Tibial artery (tissue), 4 donors: Measurements from ENCODE around the gene HHLA2.

Experiments used
- DNase-seq, 2 donors: peaks; one replicate each; pipeline ENCODE4 v3.0.0-alpha.2; 2019
- H3K27ac ChIP-seq, 2 donors: fragments of 200-600 bp; sonication (generic) in 1 of 2; 1 replicate in 1 of 2; 2 replicates in 1 of 2; pipeline ENCODE4 v1.5.1; 2018 to 2019; ENCODE audit warnings: mild to moderate bottlenecking in 1 of 2
- H3K27me3 ChIP-seq, 2 donors: fragments of 200-600 bp; sonication (generic) in 1 of 2; one replicate each; pipeline versions ENCODE4 v1.5.1 to v1.6.0; 2016 to 2019
- H3K36me3 ChIP-seq, 3 donors: fragments of 200-600 bp; sonication (generic) in 2 of 3; one replicate each; pipeline ENCODE4 v1.5.1; 2016 to 2019; ENCODE audit warnings: mild to moderate bottlenecking in 2 of 3
- H3K4me1 ChIP-seq, 4 donors: fragments of 200-600 bp; sonication (generic) in 2 of 4; 1 replicate in 3 of 4; 2 replicates in 1 of 4; pipeline ENCODE4 v1.5.1; 2016 to 2019
- H3K4me3 ChIP-seq, 2 donors: fragments of 200-600 bp; sonication (generic) in 1 of 2; 1 replicate in 1 of 2; 2 replicates in 1 of 2; pipeline ENCODE4 v1.5.1; 2018 to 2019; ENCODE audit warnings: mild to moderate bottlenecking in 2 of 2
- H3K9me3 ChIP-seq, 3 donors: fragments of 200-600 bp; sonication (generic) in 1 of 3; one replicate each; pipeline ENCODE4 v1.5.1; 2016 to 2019
- intact Hi-C: fragments of 100-400 bp; cut with DNase I; formaldehyde crosslinking; loops from one replicate; pipeline ENCODE4 v1.15.0; 2023; ENCODE audit warnings: low total_unique reads
- TF ChIP-seq, protein P1 (sequence below), 2 experiments: fragments of 200-600 bp in 1 of 2; fragments of 450-650 bp in 1 of 2; IDR thresholded peaks; one replicate each; pipeline ENCODE4 v1.5.1; 2017 to 2019; ENCODE audit warnings: antibody characterized with exemption in 2 of 2, mild to moderate bottlenecking in 1 of 2, moderate library complexity in 1 of 2

The HHLA2 gene

GRCh38 chr3:108396336-108396735 is 100.0 kb downstream of the HHLA2 start:
- no peak for DNase-seq
- peaks cover 0 to 5% (median 0%) of the 10 kb centered on the region in 4 donors for H3K4me1 ChIP-seq
- intact Hi-C loops, result no loop called here
- H3K27me3 ChIP-seq, result no peaks in the 10 kb centered on the region
- no peaks in the 10 kb centered on the region for H3K36me3 ChIP-seq
- no peaks in the 10 kb centered on the region for H3K9me3 ChIP-seq
- no peak overlapping the region for H3K4me3 ChIP-seq
- TF ChIP-seq, protein P1, sequence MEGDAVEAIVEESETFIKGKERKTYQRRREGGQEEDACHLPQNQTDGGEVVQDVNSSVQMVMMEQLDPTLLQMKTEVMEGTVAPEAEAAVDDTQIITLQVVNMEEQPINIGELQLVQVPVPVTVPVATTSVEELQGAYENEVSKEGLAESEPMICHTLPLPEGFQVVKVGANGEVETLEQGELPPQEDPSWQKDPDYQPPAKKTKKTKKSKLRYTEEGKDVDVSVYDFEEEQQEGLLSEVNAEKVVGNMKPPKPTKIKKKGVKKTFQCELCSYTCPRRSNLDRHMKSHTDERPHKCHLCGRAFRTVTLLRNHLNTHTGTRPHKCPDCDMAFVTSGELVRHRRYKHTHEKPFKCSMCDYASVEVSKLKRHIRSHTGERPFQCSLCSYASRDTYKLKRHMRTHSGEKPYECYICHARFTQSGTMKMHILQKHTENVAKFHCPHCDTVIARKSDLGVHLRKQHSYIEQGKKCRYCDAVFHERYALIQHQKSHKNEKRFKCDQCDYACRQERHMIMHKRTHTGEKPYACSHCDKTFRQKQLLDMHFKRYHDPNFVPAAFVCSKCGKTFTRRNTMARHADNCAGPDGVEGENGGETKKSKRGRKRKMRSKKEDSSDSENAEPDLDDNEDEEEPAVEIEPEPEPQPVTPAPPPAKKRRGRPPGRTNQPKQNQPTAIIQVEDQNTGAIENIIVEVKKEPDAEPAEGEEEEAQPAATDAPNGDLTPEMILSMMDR (IDR thresholded peaks at IDR 0.05), result no peak
- H3K27ac ChIP-seq, result no peak overlapping the region

DNA sequence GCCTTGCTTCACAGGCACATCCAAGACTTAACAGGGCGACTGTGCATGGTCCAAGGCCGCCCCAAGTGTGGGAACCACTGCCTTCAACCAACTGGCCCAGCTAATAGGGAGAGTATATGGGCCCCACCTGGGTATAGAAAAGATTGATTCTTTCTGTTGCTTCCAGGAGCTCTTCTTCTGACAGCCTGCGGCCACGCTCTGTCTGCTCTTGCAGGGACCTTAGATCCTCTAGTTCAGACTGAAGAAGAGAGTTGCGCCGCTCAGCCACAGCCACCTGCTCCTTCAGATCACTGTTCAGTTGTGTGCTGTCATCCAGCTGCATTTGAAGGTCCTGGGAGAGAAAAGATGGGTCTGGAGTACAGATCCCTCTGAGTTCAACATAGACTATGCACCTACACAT is 102.2 kb downstream of the HHLA2 start:
- TF ChIP-seq, protein P1 (IDR thresholded peaks at IDR 0.05), result no peak
- intact Hi-C loops, result no loop called here
- no peaks in the 10 kb centered on the region for H3K36me3 ChIP-seq

GRCh38 chr3:108401836-108402235 is 105.5 kb downstream of the HHLA2 start:
- Histone ChIP-seq H3K4me1 (no peaks in the 10 kb centered on the region), H3K4me3 (no peak overlapping the region), H3K27ac (no peak overlapping the region), H3K36me3 (no peaks in the 10 kb centered on the region), H3K9me3 (no peaks in the 10 kb centered on the region), H3K27me3 (no peaks in the 10 kb centered on the region)
- intact Hi-C loops, result no loop called here
- no peak for DNase-seq
- TF ChIP-seq, protein P1 (IDR thresholded peaks at IDR 0.05), result no peak

More for the DNA sequence above, 102.2 kb downstream of the HHLA2 start:
- Histone ChIP-seq H3K27ac (no peak overlapping the region), H3K27me3 (no peaks in the 10 kb centered on the region), H3K9me3 (no peaks in the 10 kb centered on the region), H3K4me3 (no peak overlapping the region), H3K4me1 (no peaks in the 10 kb centered on the region)
- DNase-seq, result no peak

DNA sequence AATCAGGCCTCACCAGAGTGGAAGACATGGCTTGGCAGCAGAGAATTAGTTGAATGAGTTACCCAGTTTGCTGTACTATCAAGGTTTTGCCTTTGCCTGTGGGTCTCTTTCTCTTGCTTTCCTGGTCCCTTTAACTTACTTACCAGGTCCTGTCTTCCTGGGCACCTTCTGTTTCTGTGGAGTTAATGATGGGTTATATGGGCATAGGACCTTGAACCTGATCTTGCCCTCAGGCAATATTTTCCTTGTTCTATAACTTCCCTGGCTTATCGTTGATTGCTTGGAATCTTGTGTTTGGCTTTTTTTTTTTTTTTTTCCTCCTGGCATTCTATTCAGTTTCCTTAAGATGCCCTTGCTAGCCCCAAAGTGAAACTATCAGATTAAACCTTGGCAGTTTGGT is 106.8 kb downstream of the HHLA2 start:
- H3K27me3 ChIP-seq, result no peaks in the 10 kb centered on the region
- TF ChIP-seq, protein P1 (IDR thresholded peaks at IDR 0.05), result no peak

DNA sequence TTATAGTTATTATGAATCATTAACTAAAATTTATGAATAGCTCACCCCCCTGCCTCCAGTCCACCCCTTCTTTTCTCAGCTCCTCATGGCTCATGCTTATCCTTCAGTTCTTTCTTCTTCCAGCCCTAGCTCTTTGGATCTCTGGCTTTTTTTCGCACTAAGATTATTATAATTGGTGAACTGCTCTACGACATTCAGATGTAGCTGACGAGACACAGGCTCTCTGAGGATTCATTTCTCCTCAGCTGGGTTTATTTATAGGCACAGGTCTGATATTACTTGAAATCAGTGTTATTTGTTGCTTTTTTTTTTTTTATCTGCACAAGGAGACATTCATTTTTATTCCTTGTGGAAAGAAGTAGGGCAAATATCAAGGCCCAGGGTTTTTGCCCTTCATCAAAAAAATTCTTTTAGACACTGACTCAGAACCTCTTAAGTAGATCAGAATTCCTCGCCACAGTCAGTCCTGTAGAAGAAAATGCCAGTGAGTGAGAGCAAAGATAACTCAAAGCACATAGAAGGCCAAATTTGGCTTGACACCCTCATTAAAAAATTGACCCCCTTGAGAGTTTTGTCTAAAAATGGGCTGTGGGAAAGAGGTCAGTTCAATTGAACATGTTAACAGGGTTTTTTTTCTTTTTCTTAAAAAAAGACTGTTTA is 107.5 kb downstream of the HHLA2 start:
- intact Hi-C loops, result no loop called here
- TF ChIP-seq, protein P1 (IDR thresholded peaks at IDR 0.05), result no peak
- no peaks in the 10 kb centered on the region for H3K4me1 ChIP-seq

More for the DNA sequence above, 106.8 kb downstream of the HHLA2 start:
- Histone ChIP-seq H3K4me3 (no peak overlapping the region), H3K9me3 (no peaks in the 10 kb centered on the region), H3K4me1 (no peaks in the 10 kb centered on the region), H3K27ac (no peak overlapping the region), H3K36me3 (no peaks in the 10 kb centered on the region)
- no peak for DNase-seq
- intact Hi-C loops, result no loop called here

More for the DNA sequence above, 107.5 kb downstream of the HHLA2 start:
- Histone ChIP-seq H3K4me3 (no peak overlapping the region), H3K27me3 (no peaks in the 10 kb centered on the region), H3K36me3 (no peaks in the 10 kb centered on the region), H3K27ac (no peak overlapping the region), H3K9me3 (no peaks in the 10 kb centered on the region)
- no peak for DNase-seq
